ENCODE data around the gene IGLL1. TPM values are rescaled to one million over a fixed set of nuclear protein-coding genes. Genes with fewer than 3 reads are reported as not detected.

Gene IGLL1
- total RNA-seq, 2 donors from 2014 or later = not detected

DNA sequence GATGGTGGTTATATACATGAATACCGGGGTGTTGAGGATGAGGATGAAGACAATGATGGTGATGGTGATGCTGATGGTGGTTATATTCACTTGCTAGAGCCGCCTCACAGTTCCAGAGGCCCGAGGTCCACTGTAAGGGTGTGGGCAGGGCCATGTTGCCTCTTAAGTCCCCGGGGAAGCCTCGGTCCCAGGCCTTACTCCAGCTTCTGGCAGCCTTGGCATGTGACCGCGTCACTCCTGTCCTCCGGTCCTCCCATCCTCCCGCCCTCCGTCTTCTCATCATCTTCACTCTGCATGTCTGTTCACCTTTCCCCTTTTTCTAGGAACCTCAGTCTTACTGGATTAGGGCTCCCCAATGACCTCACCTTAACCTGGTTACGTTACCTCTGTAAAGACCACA lies 54.6 kb downstream of the IGLL1 start:
- Mint-ChIP-seq H3K27ac (no peak overlapping the region), H3K4me3 (no peak overlapping the region), H3K4me1 (no peaks in the 10 kb centered on the region), H3K27me3 (peaks cover 8% of the 10 kb centered on the region), H3K36me3 (ENCODE audit: low read depth) (no peaks in the 10 kb centered on the region), H3K9me3 (no peaks in the 10 kb centered on the region)
- no peak for ATAC-seq (replicated peaks)

DNA sequence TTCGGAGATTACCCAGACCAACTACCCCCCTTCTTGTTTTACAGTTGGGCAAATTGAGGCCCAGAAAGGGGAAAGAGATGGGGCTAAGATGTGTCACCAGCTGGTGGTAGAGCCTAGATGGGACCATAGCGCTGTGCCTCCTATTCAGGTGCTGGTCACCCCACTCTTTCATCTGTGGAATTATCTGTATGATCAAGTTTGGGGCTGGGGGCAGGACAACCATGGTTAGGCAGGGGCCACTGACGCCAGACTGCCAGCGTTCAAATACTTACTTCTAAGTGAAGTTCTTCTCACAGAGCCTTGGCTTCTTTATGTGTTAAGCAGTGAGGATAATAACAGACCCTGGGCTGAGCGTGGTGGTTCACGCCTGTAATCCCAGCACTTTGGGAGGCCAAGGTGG lies 55.9 kb downstream of the IGLL1 start:
- H3K9me3 Mint-ChIP-seq = no peaks in the 10 kb centered on the region
- H3K27ac Mint-ChIP-seq = no peak overlapping the region
- ATAC-seq (replicated peaks) = no peak
- peaks cover 8% of the 10 kb centered on the region for H3K27me3 Mint-ChIP-seq
- H3K4me3 Mint-ChIP-seq = no peak overlapping the region
- no peaks in the 10 kb centered on the region for H3K4me1 Mint-ChIP-seq
- no peaks in the 10 kb centered on the region for H3K36me3 Mint-ChIP-seq (ENCODE audit: low read depth)

- H3K9me3 Mint-ChIP-seq = no peaks in the 10 kb centered on the region
- H3K27ac Mint-ChIP-seq = no peak overlapping the region
- peaks cover 8% of the 10 kb centered on the region for H3K27me3 Mint-ChIP-seq
- ATAC-seq (replicated peaks) = no peak
- no peak overlapping the region for H3K4me3 Mint-ChIP-seq
- no peaks in the 10 kb centered on the region for H3K4me1 Mint-ChIP-seq
- H3K36me3 Mint-ChIP-seq (ENCODE audit: low read depth) = no peaks in the 10 kb centered on the region
Observed at GRCh38 chr22:23523713-23524112, 56.4 kb downstream of the IGLL1 start.

Other genes starting within 250 kb of the IGLL1 start
- under 1 TPM in 1 of 2 donors, not detected in 1; 0.40 TPM for gene DRICH1, start 52.0 kb upstream of the IGLL1 start, total RNA-seq
- gene RGL4, start 110.7 kb upstream of the IGLL1 start, total RNA-seq = 10 to 100 TPM in 1 of 2 donors, 1 to 10 TPM in 1; 4.1 to 10.4 TPM
- gene ZNF70, start 170.8 kb upstream of the IGLL1 start, total RNA-seq = 1 to 10 TPM in 1 of 2 donors, under 1 TPM in 1; 0.82 to 1.1 TPM
- not detected for gene VPREB3, start 174.1 kb upstream of the IGLL1 start, total RNA-seq
- not detected for gene C22orf15, start 182.7 kb upstream of the IGLL1 start, total RNA-seq
- 100 to 1,000 TPM in 1 of 2 donors, 10 to 100 TPM in 1; 49.6 to 104 TPM for gene CHCHD10, start 187.7 kb upstream of the IGLL1 start, total RNA-seq
- under 1 TPM; 0.45 to 0.50 TPM for gene MMP11, start 192.6 kb upstream of the IGLL1 start, total RNA-seq
- 10 to 100 TPM; 51.4 to 70.1 TPM for gene SMARCB1, start 206.7 kb upstream of the IGLL1 start, total RNA-seq